Neural progenitor cell (in vitro differentiated cells): ENCODE measurements around the gene DYSF.

Experiments
- CTCF ChIP-seq: fragments of 200-600 bp; sonication (generic); IDR thresholded peaks from 2 replicates; pipeline ENCODE4 v1.5.1; 2017; ENCODE audit warnings: antibody characterized with exemption, mild to moderate bottlenecking
- EZH2phosphoT487 ChIP-seq: fragments of 200-600 bp; sonication (generic); IDR thresholded peaks from 2 replicates; pipeline ENCODE4 v1.6.1; 2017; ENCODE audit warnings: antibody characterized with exemption

GRCh38 chr2:71720596-71721361 is 267.4 kb downstream of the DYSF start:
- TF ChIP-seq CTCF (no peak), EZH2phosphoT487 (no peak)
